Stimulated activated CD8-positive, alpha-beta memory T cell treated with anti-CD3 and anti-CD28 coated beads, Interleukin-4, amount 100 ng/mL, for 1 hour (primary cell): ENCODE data around the gene OR2AE1.
"Not testable (repeated sequence)": the region's sequence is repeated elsewhere in the genome, so short reads cannot be mapped to it uniquely, and the experiment has no call there.

Source experiments
- DNase-seq, 2 donors: peaks; one replicate each; pipeline ENCODE4 v3.0.0-alpha.2; 2020; ENCODE audit warnings: low read depth in 2 of 2, low spot score in 1 of 2

Gene OR2AE1

GRCh38 chr7:99876933-99877332, at the start of gene OR2AE1:
OR2AE1 (minus strand) TSS chr7:99877033; CDS start chr7:99877033, 0 bp downstream.
- DNase-seq, result no peak

GRCh38 chr7:99926321-99926720, 49.5 kb upstream of the OR2AE1 start:
- no peak for DNase-seq

- DNase-seq, result no peak
Observed at GRCh38 chr7:99923200-99923599, 46.4 kb upstream of the OR2AE1 start.

GRCh38 chr7:99920149-99920548, 43.3 kb upstream of the OR2AE1 start:
- no peak for DNase-seq

GRCh38 chr7:99919814-99920112, 42.9 kb upstream of the OR2AE1 start:
- DNase-seq, result no peak

- peak; percentile 72 to 82 for DNase-seq
Observed at GRCh38 chr7:99918959-99919813, 42.4 kb upstream of the OR2AE1 start, which contains the start of gene TRIM4. TRIM4 (minus strand) TSS chr7:99919530; CDS start chr7:99919401, 129 bp downstream.

GRCh38 chr7:99910976-99911375, 34.1 kb upstream of the OR2AE1 start:
- no peak for DNase-seq

GRCh38 chr7:99901581-99901980, 24.7 kb upstream of the OR2AE1 start:
- no peak for DNase-seq

- no peak for DNase-seq
Observed at GRCh38 chr7:99899830-99900519, 23.1 kb upstream of the OR2AE1 start.

GRCh38 chr7:99898836-99899235, 22.0 kb upstream of the OR2AE1 start:
- DNase-seq, result no peak

GRCh38 chr7:99898023-99898357, 21.2 kb upstream of the OR2AE1 start:
- no peak for DNase-seq

- DNase-seq, result no peak
Observed at GRCh38 chr7:99897322-99898022, 20.6 kb upstream of the OR2AE1 start.

GRCh38 chr7:99894738-99895137, 17.9 kb upstream of the OR2AE1 start:
- no peak for DNase-seq

GRCh38 chr7:99893280-99893679, 16.4 kb upstream of the OR2AE1 start:
- no peak for DNase-seq

- not testable (repeated sequence) for DNase-seq
Observed at GRCh38 chr7:99890348-99890747, 13.5 kb upstream of the OR2AE1 start.

- not testable (repeated sequence) for DNase-seq
Observed at GRCh38 chr7:99888366-99888765, 11.5 kb upstream of the OR2AE1 start.

- no peak for DNase-seq
Observed at GRCh38 chr7:99881370-99881769, 4.5 kb upstream of the OR2AE1 start.

- DNase-seq, result no peak
Observed at GRCh38 chr7:99876491-99876890, 342 bp downstream of the OR2AE1 start.

GRCh38 chr7:99868246-99868645, 8.6 kb downstream of the OR2AE1 start:
- no peak for DNase-seq

- DNase-seq, result not testable (repeated sequence)
Observed at GRCh38 chr7:99867477-99867876, 9.4 kb downstream of the OR2AE1 start.

GRCh38 chr7:99863847-99864440, 12.9 kb downstream of the OR2AE1 start:
- no peak for DNase-seq
